Measurements from ENCODE around the gene BIN2. TPM values are rescaled to one million over a fixed set of nuclear protein-coding genes. Genes with fewer than 3 reads are reported as not detected.
A peak's percentile ranks its signal among the peaks of the same experiment; 100 is the strongest.

The BIN2 gene
- total and polyA plus RNA-seq, 2 of the 13 experiments (the other 11 are each of a cell fraction or from before 2014, with no cell fraction given) = not detected

DNA sequence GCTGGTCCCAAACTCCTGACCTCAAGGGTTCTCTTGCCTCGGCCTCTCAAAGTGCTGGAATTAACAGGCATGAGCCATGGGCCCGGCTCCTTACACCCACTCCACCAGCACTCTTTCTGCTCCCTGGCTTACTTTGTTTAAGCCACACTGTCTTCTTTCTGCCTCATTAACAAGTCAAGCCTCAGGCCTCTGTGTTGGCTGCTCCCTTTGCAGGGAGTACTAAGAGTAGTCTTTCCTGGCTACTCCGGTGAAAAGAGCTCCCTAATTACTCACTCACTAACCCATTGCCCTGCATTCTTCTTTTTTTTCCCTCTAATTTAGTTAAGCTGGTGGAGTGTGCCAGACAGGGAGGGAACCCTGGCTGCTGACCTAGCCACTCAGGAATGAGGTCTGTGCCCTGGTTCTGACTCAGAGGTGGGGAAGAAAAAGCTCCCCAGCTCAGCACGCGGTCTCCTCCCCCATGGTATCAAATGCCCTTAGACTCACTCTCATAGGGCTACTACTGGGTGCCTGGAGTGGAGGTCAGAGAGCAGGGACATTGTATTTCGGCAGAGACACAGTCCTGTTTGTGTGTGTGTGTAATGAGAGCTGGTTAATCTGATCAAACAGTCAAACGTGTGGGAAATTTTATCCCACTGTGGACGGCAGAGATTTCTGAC lies 47.5 kb upstream of the BIN2 start (continued):
- TF ChIP-seq PITX1 (CRISPR knock-in tag; IDR thresholded peaks at IDR 0.05) (peak; percentile 41), PHF21A (CRISPR knock-in tag; IDR thresholded peaks at IDR 0.05) (peak; percentile 64), SP4 (CRISPR knock-in tag; IDR thresholded peaks at IDR 0.05) (0 out of 2 replicates have a peak, but pooled peaks have one; percentile 26), PPARG (CRISPR knock-in tag; conservative IDR thresholded peaks at IDR 0.05) (0 out of 2 replicates have a peak, but pooled peaks have one; percentile 23), GPN1 (CRISPR knock-in tag; IDR thresholded peaks at IDR 0.05; ENCODE audit: borderline replicate concordance) (no peak)
- TF ChIP-seq, protein P1, sequence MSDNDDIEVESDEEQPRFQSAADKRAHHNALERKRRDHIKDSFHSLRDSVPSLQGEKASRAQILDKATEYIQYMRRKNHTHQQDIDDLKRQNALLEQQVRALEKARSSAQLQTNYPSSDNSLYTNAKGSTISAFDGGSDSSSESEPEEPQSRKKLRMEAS (IDR thresholded peaks at IDR 0.05) = peak; percentile 50

DNA sequence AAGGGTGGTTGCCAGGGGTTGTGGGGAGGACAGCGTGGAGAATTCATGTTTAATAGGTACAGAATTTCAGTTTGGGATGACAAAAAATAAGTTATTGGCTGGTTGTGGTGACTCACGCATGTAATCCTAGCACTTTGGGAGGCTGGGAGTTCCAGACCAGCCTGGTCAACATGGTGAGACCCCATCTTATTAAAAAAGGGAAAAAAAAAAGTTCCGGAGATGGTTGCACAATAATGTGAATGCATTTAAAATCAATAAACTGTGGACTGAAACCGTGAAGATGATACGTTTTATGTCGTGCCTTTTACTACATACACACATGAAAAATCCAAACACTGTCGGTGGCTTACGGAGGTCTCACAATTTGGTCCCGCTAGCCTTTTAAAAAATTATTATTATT lies 46.7 kb upstream of the BIN2 start:
- 84% methylated on average over 9 of the region's 9 CpGs for WGBS (ENCODE audit: low lambda C conversion rate)
- ATAC-seq (no peak), FAIRE-seq (no peak), DNase-seq (ENCODE audit: low spot score) (no peak)
- no peak overlapping the region for H2AFZ ChIP-seq (ENCODE audit: low read length)
- peaks cover 17% of the 10 kb centered on the region for H3K4me1 ChIP-seq (ENCODE audit: insufficient read depth, low read length)
- TF ChIP-seq MBD4 (IDR thresholded peaks at IDR 0.05; ENCODE audit: borderline replicate concordance, low read length) (no peak), CEBPB (IDR thresholded peaks at IDR 0.05; ENCODE audit: borderline replicate concordance, low read depth, low read length) (peak; percentile 50), ZNF10 (CRISPR knock-in tag; IDR thresholded peaks at IDR 0.05; ENCODE audit: borderline replicate concordance, low read depth) (no peak)
- H3K9ac ChIP-seq (ENCODE audit: insufficient read depth, low read depth, low read length) = no peak overlapping the region
- no peak overlapping the region for H3K27ac ChIP-seq (ENCODE audit: extremely low read length, insufficient read depth, low read length)
- POLR2A ChIA-PET = no interaction called here
- no peak overlapping the region for H3K4me3 ChIP-seq (replicated peaks in 1 of 3; ENCODE audit: insufficient read depth in 1 of 3, low read depth in 2 of 3, low read length in 3 of 3)
- H3K79me2 ChIP-seq (ENCODE audit: insufficient read depth, low read length) = no peaks in the 10 kb centered on the region
- intact Hi-C loops (cut with micrococcal nuclease; ENCODE audit: unreplicated experiment) (no loop called here), in situ Hi-C loops (cut with HindIII; ENCODE audit: extremely low pct_ligation_motif_present, low pct_unique_long_range_greater_than_20kb) (no loop called here)
- H3K27me3 ChIP-seq (ENCODE audit: control insufficient read depth in 1 of 2, insufficient read depth in 2 of 2, low read length in 2 of 2) = no peaks in the 10 kb centered on the region
- no peaks in the 10 kb centered on the region for H3K9me3 ChIP-seq (ENCODE audit: low read length)
- H4K20me1 ChIP-seq (ENCODE audit: insufficient read depth, low read length) = no peaks in the 10 kb centered on the region
- CTCF ChIA-PET (ENCODE audit: low intra/inter-chr PET ratio, low total read pairs) = no interaction called here
- BruUV-seq (replicated peaks) = no TSS peak
- no peak overlapping the region for H3K4me2 ChIP-seq (ENCODE audit: low read depth, low read length)
- no peaks in the 10 kb centered on the region for H3K36me3 ChIP-seq (replicated peaks in 1 of 2; ENCODE audit: control insufficient read depth in 1 of 2, insufficient read depth in 2 of 2, low read length in 2 of 2)

All from HepG2 (cell line).